GM21526 (cell line): ENCODE measurements around the gene GADL1.

Experiments used
- ATAC-seq: cut with Tn5 transposase; IDR thresholded peaks from one replicate; pipeline ENCODE4 v1.9.1; 2021; ENCODE audit warnings: moderate library complexity; ENCODE audit not compliant: unreplicated experiment, low FRiP score

GADL1 gene

GRCh38 chr3:30733209-30733608, 161.3 kb downstream of the GADL1 start:
- no peak for ATAC-seq

GRCh38 chr3:30730967-30731366, 163.5 kb downstream of the GADL1 start:
- no peak for ATAC-seq

- ATAC-seq, result no peak
These were observed 164.5 kb downstream of the GADL1 start for GRCh38 chr3:30729936-30730335.

GRCh38 chr3:30729512-30729911, 164.9 kb downstream of the GADL1 start:
- ATAC-seq, result no peak

- ATAC-seq, result no peak
These were observed 166.3 kb downstream of the GADL1 start for GRCh38 chr3:30728143-30728542.

- ATAC-seq, result no peak
These were observed 169.6 kb downstream of the GADL1 start for GRCh38 chr3:30724863-30725262.

- ATAC-seq, result no peak
These were observed 171.2 kb downstream of the GADL1 start for GRCh38 chr3:30723211-30723610.

- ATAC-seq, result no peak
These were observed 173.2 kb downstream of the GADL1 start for GRCh38 chr3:30721314-30721634.

GRCh38 chr3:30720586-30721313, 173.7 kb downstream of the GADL1 start:
- no peak for ATAC-seq

GRCh38 chr3:30719536-30719935, 174.9 kb downstream of the GADL1 start:
- no peak for ATAC-seq

GRCh38 chr3:30713885-30714503, 180.5 kb downstream of the GADL1 start:
- no peak for ATAC-seq

- ATAC-seq, result no peak
These were observed 181.5 kb downstream of the GADL1 start for GRCh38 chr3:30712991-30713390.

- no peak for ATAC-seq
These were observed 182.6 kb downstream of the GADL1 start for GRCh38 chr3:30711867-30712266.

GRCh38 chr3:30711151-30711550, 183.3 kb downstream of the GADL1 start:
- ATAC-seq, result no peak

GRCh38 chr3:30710017-30710416, 184.4 kb downstream of the GADL1 start:
- ATAC-seq, result no peak

GRCh38 chr3:30708472-30708871, 186.0 kb downstream of the GADL1 start:
- ATAC-seq, result no peak

- ATAC-seq, result no peak
These were observed 186.6 kb downstream of the GADL1 start for GRCh38 chr3:30707825-30708224.

GRCh38 chr3:30704931-30705890, 189.2 kb downstream of the GADL1 start:
- no peak for ATAC-seq

GRCh38 chr3:30702828-30703397, 191.5 kb downstream of the GADL1 start:
- no peak for ATAC-seq

GRCh38 chr3:30702038-30702827, 192.2 kb downstream of the GADL1 start:
- no peak for ATAC-seq
